Prostate gland (tissue), 2 donors: ENCODE results near the gene KCTD17.

Experiments
- CTCF ChIP-seq, 4 experiments: fragments of 200-600 bp in 2 of 4; fragments of 450-650 bp in 2 of 4; sonication (generic) in 2 of 4; IDR thresholded peaks; 1 replicate in 3 of 4; 2 replicates in 1 of 4; pipeline ENCODE4 v1.5.1; 2016 to 2019; ENCODE audit warnings: antibody characterized with exemption in 4 of 4, mild to moderate bottlenecking in 2 of 4, moderate library complexity in 2 of 4
- POLR2AphosphoS5 ChIP-seq: sonication (generic); formaldehyde crosslinking; IDR thresholded peaks from one replicate; pipeline ENCODE4 v1.6.1; 2017; ENCODE audit warnings: antibody characterized with exemption

DNA sequence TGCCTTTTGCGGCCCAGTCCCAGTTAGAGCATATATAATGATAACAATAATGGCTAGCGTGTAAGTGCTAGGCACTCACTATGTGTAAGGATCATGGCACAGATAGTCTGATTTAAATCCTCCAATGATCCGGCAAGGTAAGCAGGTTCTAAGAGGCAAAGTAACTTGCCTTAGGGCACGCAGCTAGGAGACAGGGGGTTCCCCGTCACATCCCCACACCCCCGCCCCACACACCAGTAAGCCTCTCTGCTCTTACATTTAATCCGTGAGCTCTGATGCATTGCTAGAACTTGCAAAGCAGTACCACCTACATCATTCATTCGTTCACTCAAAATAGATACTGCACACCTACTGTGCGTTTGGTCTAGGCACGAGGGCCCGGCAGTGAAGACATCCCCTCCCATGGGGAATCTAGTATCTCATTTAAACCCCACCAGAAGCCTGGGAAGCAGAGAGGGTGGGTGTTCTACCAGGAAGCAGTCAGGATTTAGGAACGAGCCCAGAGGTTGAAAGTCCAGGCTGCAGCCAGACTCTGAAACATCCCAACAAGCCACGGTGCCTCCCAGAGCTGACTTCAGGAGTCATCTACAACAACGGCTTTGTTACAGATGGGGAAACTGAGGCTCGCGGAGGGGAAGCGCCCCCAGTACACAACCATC lies 37.3 kb downstream of the KCTD17 start:
- TF ChIP-seq CTCF (IDR thresholded peaks at IDR 0.05) (no peak), POLR2AphosphoS5 (no peak)
